Osteocyte (in vitro differentiated cells): ENCODE data around the gene SLC19A2. TPM values are rescaled to one million over a fixed set of nuclear protein-coding genes. Genes with fewer than 3 reads are reported as not detected.

ENCODE experiments used
- DNase-seq: peaks from one replicate; pipeline ENCODE4 v3.0.0; 2021; ENCODE audit warnings: mixed read lengths; ENCODE audit not compliant: unreplicated experiment; ENCODE audit errors: extremely low spot score
- H3K27ac Mint-ChIP-seq: one replicate; pipeline ENCODE4 v1.8.0; 2021; ENCODE audit warnings: mild to moderate bottlenecking, mixed read lengths; ENCODE audit not compliant: unreplicated experiment
- H3K27me3 Mint-ChIP-seq: one replicate; pipeline ENCODE4 v1.8.0; 2021; ENCODE audit warnings: mixed read lengths; ENCODE audit not compliant: unreplicated experiment
- H3K36me3 Mint-ChIP-seq: one replicate; pipeline ENCODE4 v1.8.0; 2021; ENCODE audit warnings: mixed read lengths; ENCODE audit not compliant: unreplicated experiment
- H3K4me1 Mint-ChIP-seq: one replicate; pipeline ENCODE4 v1.8.0; 2021; ENCODE audit warnings: mixed read lengths; ENCODE audit not compliant: unreplicated experiment
- H3K4me3 Mint-ChIP-seq: one replicate; pipeline ENCODE4 v1.8.0; 2021; ENCODE audit warnings: mild to moderate bottlenecking, moderate library complexity, mixed read lengths; ENCODE audit not compliant: unreplicated experiment
- H3K9me3 Mint-ChIP-seq: one replicate; pipeline ENCODE4 v1.8.0; 2021; ENCODE audit warnings: mixed read lengths; ENCODE audit not compliant: unreplicated experiment
- CTCF ChIP-seq: fragments of 200-600 bp; sonication (generic); IDR thresholded peaks from 2 replicates; pipeline ENCODE4 v1.5.0; 2021; ENCODE audit warnings: antibody characterized with exemption, mild to moderate bottlenecking, moderate library complexity
- total RNA-seq: library from RNA; stranded (reverse); gene quantifications from 2 replicates; pipeline ENCODE4 v1.2.1, GENCODE V29; 2021

Gene SLC19A2
- total RNA-seq, 1 donor from 2014 or later: 3.9 TPM

GRCh38 chr1:169456029-169456428, 29.7 kb downstream of the SLC19A2 start:
- no peak for TF ChIP-seq CTCF
- peaks cover 2% of the 10 kb centered on the region for H3K4me1 Mint-ChIP-seq
- DNase-seq: no peak
- no peak overlapping the region for H3K27ac Mint-ChIP-seq
- peaks cover 31% of the 10 kb centered on the region for H3K27me3 Mint-ChIP-seq
- H3K4me3 Mint-ChIP-seq: no peak overlapping the region
- peaks cover 7% of the 10 kb centered on the region for H3K9me3 Mint-ChIP-seq
- no peaks in the 10 kb centered on the region for H3K36me3 Mint-ChIP-seq

GRCh38 chr1:169452921-169453320, 32.8 kb downstream of the SLC19A2 start:
- Mint-ChIP-seq H3K36me3 (no peaks in the 10 kb centered on the region), H3K4me1 (no peaks in the 10 kb centered on the region), H3K27ac (no peak overlapping the region), H3K27me3 (peaks cover 33% of the 10 kb centered on the region), H3K4me3 (no peak overlapping the region), H3K9me3 (peaks cover 7% of the 10 kb centered on the region)
- TF ChIP-seq CTCF: no peak
- DNase-seq: no peak

- no peak for TF ChIP-seq CTCF
- Mint-ChIP-seq H3K4me1 (no peaks in the 10 kb centered on the region), H3K36me3 (no peaks in the 10 kb centered on the region), H3K27ac (no peak overlapping the region), H3K9me3 (no peaks in the 10 kb centered on the region), H3K27me3 (peaks cover 39% of the 10 kb centered on the region), H3K4me3 (no peak overlapping the region)
- no peak for DNase-seq
Observed at GRCh38 chr1:169451218-169451824, 34.4 kb downstream of the SLC19A2 start.

GRCh38 chr1:169443923-169444322, 41.8 kb downstream of the SLC19A2 start:
- Mint-ChIP-seq H3K4me1 (no peaks in the 10 kb centered on the region), H3K4me3 (no peak overlapping the region), H3K36me3 (no peaks in the 10 kb centered on the region), H3K27ac (no peak overlapping the region), H3K27me3 (peaks cover 55% of the 10 kb centered on the region), H3K9me3 (no peaks in the 10 kb centered on the region)
- TF ChIP-seq CTCF: no peak
- DNase-seq: no peak

- Mint-ChIP-seq H3K27ac (peak within 1 kb of the TSS; percentile 78), H3K4me1 (peaks cover 12% of the 10 kb centered on the region), H3K36me3 (no peaks in the 10 kb centered on the region), H3K4me3 (peak within 1 kb of the TSS; percentile 97), H3K9me3 (peaks cover 13% of the 10 kb centered on the region), H3K27me3 (peaks cover 52% of the 10 kb centered on the region)
- no peak for TF ChIP-seq CTCF
- peak; percentile 92 for DNase-seq
Observed at GRCh38 chr1:169427081-169427641, 58.6 kb downstream of the SLC19A2 start, which contains the start of gene CCDC181. Gene CCDC181, minus strand, starts transcription at chr1:169427474. Its CDS starts 2,547 bp downstream, at chr1:169424927.
